MM.1S (cell line): ENCODE measurements around the gene LY9.
A peak's percentile ranks its signal among the peaks of the same experiment; 100 is the strongest.

Experiments used
- DNase-seq: peaks from one replicate; pipeline ENCODE4 v3.0.0-alpha.2; 2015
- H2AFZ ChIP-seq: fragments of 300-600 bp; sonication (generic); 2 replicates; pipeline ENCODE4 v1.6.0; 2016; ENCODE audit warnings: antibody characterized with exemption, low read length
- H3F3A ChIP-seq: fragments of 300-600 bp; sonication (generic); 2 replicates; pipeline ENCODE4 v1.6.1; 2016; ENCODE audit warnings: mild to moderate bottlenecking, antibody characterized with exemption, low read length, moderate library complexity, mixed read lengths; ENCODE audit not compliant: insufficient read depth
- H3K27ac ChIP-seq: fragments of 300-600 bp; sonication (generic); 2 replicates; pipeline ENCODE4 v1.5.1; 2016; ENCODE audit warnings: mild to moderate bottlenecking, low read length
- H3K27me3 ChIP-seq: fragments of 300-600 bp; sonication (generic); replicated peaks from 2 replicates; pipeline ENCODE4 v1.6.0; 2016; ENCODE audit warnings: low read length; ENCODE audit not compliant: insufficient read depth
- H3K36me3 ChIP-seq: fragments of 300-600 bp; sonication (generic); replicated peaks from 2 replicates; pipeline ENCODE4 v1.6.1; 2016; ENCODE audit warnings: mild to moderate bottlenecking, low read length, mixed read lengths; ENCODE audit not compliant: insufficient read depth
- H3K4me1 ChIP-seq: fragments of 300-600 bp; sonication (generic); 2 replicates; pipeline ENCODE4 v1.6.1; 2016; ENCODE audit warnings: low read length, mixed read lengths
- H3K4me2 ChIP-seq: fragments of 300-600 bp; sonication (generic); 2 replicates; pipeline ENCODE4 v1.6.0; 2016; ENCODE audit warnings: low read depth, low read length
- H3K4me3 ChIP-seq: fragments of 300-600 bp; sonication (generic); 2 replicates; pipeline ENCODE4 v1.5.1; 2016; ENCODE audit warnings: low read length, mixed read lengths
- H3K79me2 ChIP-seq: fragments of 300-600 bp; sonication (generic); 2 replicates; pipeline ENCODE4 v1.6.1; 2016; ENCODE audit warnings: mixed run types, low read length, mixed read lengths
- H3K9ac ChIP-seq: fragments of 300-600 bp; sonication (generic); 2 replicates; pipeline ENCODE4 v1.6.1; 2016; ENCODE audit warnings: low read length, mixed read lengths
- H3K9me2 ChIP-seq: fragments of 300-600 bp; sonication (generic); replicated peaks from 2 replicates; pipeline ENCODE4 v1.6.1; 2016; ENCODE audit warnings: mild to moderate bottlenecking, low read length, mixed read lengths; ENCODE audit not compliant: insufficient read depth
- H3K9me3 ChIP-seq: fragments of 300-600 bp; sonication (generic); replicated peaks from 2 replicates; pipeline ENCODE4 v1.6.1; 2016; ENCODE audit warnings: mild to moderate bottlenecking, low read length, mixed read lengths; ENCODE audit not compliant: insufficient read depth
- H4K20me1 ChIP-seq: fragments of 300-600 bp; sonication (generic); 2 replicates; pipeline ENCODE4 v1.6.1; 2016; ENCODE audit warnings: mild to moderate bottlenecking, low read length, moderate library complexity, mixed read lengths; ENCODE audit not compliant: insufficient read depth
- EZH2 ChIP-seq: fragments of 300-600 bp; sonication (generic); optimal IDR thresholded peaks from 2 replicates; pipeline ENCODE3; 2017; ENCODE audit warnings: low read depth, mild to moderate bottlenecking, antibody characterized with exemption, low read length, mixed read lengths
- EZH2phosphoT487 ChIP-seq: fragments of 300-600 bp; sonication (generic); IDR thresholded peaks from 2 replicates; pipeline ENCODE4 v1.6.1; 2018; ENCODE audit warnings: antibody characterized with exemption, low read length
- TF ChIP-seq, protein P1 (sequence below): fragments of 300-600 bp; sonication (generic); IDR thresholded peaks from 2 replicates; pipeline ENCODE4 v1.5.1; 2016; ENCODE audit warnings: antibody characterized with exemption, low read length, mixed read lengths

LY9 gene

DNA sequence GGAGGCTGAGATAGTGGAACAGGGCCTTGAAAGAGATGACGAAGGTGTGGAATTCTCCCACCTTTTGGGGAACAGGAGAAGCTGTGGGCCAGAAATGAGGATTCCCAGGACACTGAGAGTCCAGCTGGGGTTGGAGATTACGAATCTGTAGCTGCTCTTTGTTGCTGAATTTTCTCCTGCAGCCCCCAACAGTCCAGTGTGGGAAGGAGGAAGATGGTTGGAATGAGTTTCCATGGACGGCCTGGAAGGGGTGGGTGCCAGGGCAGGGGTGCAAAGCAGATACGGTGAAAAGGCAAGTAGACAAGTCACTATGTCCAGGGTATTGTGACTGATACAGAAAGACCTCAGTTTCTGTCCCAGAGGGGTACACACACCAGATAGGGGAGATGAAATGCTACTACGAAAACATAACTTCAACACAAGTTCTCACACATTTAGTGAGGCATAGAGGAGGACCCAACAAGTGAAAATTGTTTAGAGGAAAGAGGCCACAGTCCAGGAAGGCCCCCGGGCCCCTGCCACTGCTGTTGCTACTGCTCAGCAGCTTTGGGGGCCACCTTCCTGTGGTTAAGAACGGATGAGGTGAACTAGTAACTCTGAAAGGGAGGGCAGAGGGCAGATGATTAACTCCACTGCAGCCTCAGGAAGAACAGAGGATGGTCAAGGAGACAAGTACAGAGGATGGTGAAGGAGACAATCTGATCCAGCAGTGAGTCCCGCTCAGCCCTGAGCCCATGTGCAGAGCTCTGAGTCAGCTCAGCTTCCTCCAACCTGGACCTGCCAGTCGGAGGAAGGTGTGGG is 59.4 kb downstream of the LY9 start:
- Histone ChIP-seq H3K36me3 (no peaks in the 10 kb centered on the region), H3K79me2 (no peaks in the 10 kb centered on the region), H3K9ac (no peak overlapping the region), H3K9me2 (no peaks in the 10 kb centered on the region), H3F3A (no peaks in the 10 kb centered on the region), H3K27ac (no peak overlapping the region), H2AFZ (peak overlapping the region; percentile 8; the same call in 1 of the 2 replicates), H3K4me3 (no peak overlapping the region), H3K27me3 (no peaks in the 10 kb centered on the region), H4K20me1 (no peaks in the 10 kb centered on the region), H3K4me1 (no peaks in the 10 kb centered on the region), H3K9me3 (no peaks in the 10 kb centered on the region), H3K4me2 (no peak overlapping the region)
- TF ChIP-seq EZH2phosphoT487, result no peak
- DNase-seq, result no peak

DNA sequence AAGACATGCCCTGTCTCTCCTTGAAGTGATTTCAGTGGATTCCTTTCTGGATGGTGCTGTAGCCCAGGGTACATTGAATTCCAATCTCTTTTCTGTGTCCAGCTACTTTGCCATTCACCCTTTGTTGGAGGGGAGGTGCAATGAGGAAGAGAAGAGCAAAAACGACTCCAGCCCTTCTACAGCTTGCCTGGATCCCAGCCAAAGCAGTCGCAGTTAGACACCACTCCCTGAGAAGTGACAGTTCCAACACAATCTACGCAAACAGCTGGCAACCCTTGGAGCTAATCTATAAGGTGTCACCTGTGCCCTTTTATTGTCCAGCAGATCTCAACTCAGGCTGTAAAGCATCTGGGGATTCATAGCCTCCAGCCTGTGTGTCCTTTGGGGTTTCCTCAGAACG is 62.1 kb downstream of the LY9 start:
- TF ChIP-seq EZH2phosphoT487 (no peak), EZH2 (no peak)
- TF ChIP-seq, protein P1, sequence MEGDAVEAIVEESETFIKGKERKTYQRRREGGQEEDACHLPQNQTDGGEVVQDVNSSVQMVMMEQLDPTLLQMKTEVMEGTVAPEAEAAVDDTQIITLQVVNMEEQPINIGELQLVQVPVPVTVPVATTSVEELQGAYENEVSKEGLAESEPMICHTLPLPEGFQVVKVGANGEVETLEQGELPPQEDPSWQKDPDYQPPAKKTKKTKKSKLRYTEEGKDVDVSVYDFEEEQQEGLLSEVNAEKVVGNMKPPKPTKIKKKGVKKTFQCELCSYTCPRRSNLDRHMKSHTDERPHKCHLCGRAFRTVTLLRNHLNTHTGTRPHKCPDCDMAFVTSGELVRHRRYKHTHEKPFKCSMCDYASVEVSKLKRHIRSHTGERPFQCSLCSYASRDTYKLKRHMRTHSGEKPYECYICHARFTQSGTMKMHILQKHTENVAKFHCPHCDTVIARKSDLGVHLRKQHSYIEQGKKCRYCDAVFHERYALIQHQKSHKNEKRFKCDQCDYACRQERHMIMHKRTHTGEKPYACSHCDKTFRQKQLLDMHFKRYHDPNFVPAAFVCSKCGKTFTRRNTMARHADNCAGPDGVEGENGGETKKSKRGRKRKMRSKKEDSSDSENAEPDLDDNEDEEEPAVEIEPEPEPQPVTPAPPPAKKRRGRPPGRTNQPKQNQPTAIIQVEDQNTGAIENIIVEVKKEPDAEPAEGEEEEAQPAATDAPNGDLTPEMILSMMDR, result no peak

DNA sequence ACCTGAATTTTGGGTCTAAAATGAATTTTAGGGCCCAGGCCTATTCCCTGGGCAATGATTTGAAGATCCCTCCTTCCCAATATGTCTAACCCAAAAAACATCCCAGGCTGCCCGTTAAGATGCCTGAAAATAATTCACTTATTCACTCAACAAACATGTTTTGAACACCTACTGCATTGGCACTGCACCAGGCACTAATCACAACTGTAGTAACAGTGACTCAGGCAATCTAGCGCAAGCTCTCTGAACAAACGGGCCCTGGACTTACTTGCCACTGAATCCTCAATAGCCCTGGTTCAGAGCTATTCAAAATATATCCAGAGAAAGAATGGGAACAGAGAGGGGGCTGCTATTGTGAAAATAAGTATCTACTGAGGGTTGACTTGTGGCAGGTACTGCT is 62.5 kb downstream of the LY9 start:
- H3K9ac ChIP-seq, result no peak overlapping the region
- no peak for DNase-seq
- no peak overlapping the region for H3K4me2 ChIP-seq
- H3K36me3 ChIP-seq, result no peaks in the 10 kb centered on the region
- no peaks in the 10 kb centered on the region for H3K27me3 ChIP-seq
- no peaks in the 10 kb centered on the region for H4K20me1 ChIP-seq
- H3K79me2 ChIP-seq, result no peaks in the 10 kb centered on the region
- H3K4me3 ChIP-seq, result no peak overlapping the region
- no peaks in the 10 kb centered on the region for H3K9me2 ChIP-seq
- no peak overlapping the region for H2AFZ ChIP-seq
- no peaks in the 10 kb centered on the region for H3F3A ChIP-seq
- H3K4me1 ChIP-seq, result no peaks in the 10 kb centered on the region
- no peak overlapping the region for H3K27ac ChIP-seq
- no peaks in the 10 kb centered on the region for H3K9me3 ChIP-seq
- TF ChIP-seq, protein P1, result no peak
- TF ChIP-seq EZH2, result no peak

More for the DNA sequence above, 62.1 kb downstream of the LY9 start:
- Histone ChIP-seq H3K9me3 (no peaks in the 10 kb centered on the region), H3K4me1 (no peaks in the 10 kb centered on the region), H2AFZ (no peak overlapping the region), H3K4me3 (no peak overlapping the region), H3K9ac (no peak overlapping the region), H4K20me1 (no peaks in the 10 kb centered on the region), H3K27me3 (no peaks in the 10 kb centered on the region), H3K79me2 (no peaks in the 10 kb centered on the region), H3K9me2 (no peaks in the 10 kb centered on the region), H3F3A (no peaks in the 10 kb centered on the region), H3K36me3 (no peaks in the 10 kb centered on the region), H3K27ac (no peak overlapping the region), H3K4me2 (no peak overlapping the region)
- DNase-seq, result no peak

DNA sequence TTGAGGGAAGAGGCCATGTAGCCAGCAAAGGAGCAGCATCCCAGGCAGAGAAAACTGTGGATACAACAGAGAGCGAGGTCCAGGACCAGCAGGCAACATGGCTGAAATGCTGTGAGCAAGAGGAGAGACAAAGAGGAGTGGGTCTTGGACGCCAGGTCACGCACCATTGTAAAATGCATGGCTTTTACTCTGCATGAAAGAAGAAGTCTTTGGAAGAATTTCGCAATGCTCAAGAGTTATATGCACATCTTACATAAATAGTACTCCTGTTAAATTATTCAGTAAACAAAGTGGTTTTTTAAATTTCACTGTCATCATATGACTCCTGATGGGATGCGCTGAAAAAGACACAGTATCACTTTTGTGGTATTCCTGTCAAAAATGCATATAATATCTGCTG is 63.2 kb downstream of the LY9 start:
- Histone ChIP-seq H3K9ac (no peak overlapping the region), H3K4me1 (no peaks in the 10 kb centered on the region), H3K4me2 (no peak overlapping the region), H3K9me2 (no peaks in the 10 kb centered on the region), H3K27ac (no peak overlapping the region), H3K27me3 (no peaks in the 10 kb centered on the region), H3K79me2 (no peaks in the 10 kb centered on the region), H3K4me3 (no peak overlapping the region), H3K9me3 (no peaks in the 10 kb centered on the region), H3F3A (no peaks in the 10 kb centered on the region), H3K36me3 (no peaks in the 10 kb centered on the region), H2AFZ (no peak overlapping the region), H4K20me1 (no peaks in the 10 kb centered on the region)
- no peak for DNase-seq
- TF ChIP-seq, protein P1, result no peak
- TF ChIP-seq EZH2, result no peak
